IPS-NIHi7 (cell line): ENCODE data around the gene ARID3A.
"Not testable (repeated sequence)": the region's sequence is repeated elsewhere in the genome, so short reads cannot be mapped to it uniquely, and the experiment has no call there.

ENCODE experiments used
- DNase-seq: peaks from one replicate; pipeline ENCODE4 v3.0.0; 2012; ENCODE audit warnings: mixed read lengths; ENCODE audit errors: extremely low spot score

Gene ARID3A, protein sequence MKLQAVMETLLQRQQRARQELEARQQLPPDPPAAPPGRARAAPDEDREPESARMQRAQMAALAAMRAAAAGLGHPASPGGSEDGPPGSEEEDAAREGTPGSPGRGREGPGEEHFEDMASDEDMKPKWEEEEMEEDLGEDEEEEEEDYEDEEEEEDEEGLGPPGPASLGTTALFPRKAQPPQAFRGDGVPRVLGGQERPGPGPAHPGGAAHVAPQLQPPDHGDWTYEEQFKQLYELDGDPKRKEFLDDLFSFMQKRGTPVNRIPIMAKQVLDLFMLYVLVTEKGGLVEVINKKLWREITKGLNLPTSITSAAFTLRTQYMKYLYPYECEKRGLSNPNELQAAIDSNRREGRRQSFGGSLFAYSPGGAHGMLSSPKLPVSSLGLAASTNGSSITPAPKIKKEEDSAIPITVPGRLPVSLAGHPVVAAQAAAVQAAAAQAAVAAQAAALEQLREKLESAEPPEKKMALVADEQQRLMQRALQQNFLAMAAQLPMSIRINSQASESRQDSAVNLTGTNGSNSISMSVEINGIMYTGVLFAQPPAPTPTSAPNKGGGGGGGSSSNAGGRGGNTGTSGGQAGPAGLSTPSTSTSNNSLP

GRCh38 chr19:925526-926322 lies at the start of gene ARID3A:
ARID3A (plus strand) TSS chr19:926035; CDS start chr19:929529, 3,494 bp downstream.
- peak; percentile 85 for DNase-seq

- DNase-seq, result no peak
Observed at GRCh38 chr19:876089-876488, 49.7 kb upstream of the ARID3A start.

DNA sequence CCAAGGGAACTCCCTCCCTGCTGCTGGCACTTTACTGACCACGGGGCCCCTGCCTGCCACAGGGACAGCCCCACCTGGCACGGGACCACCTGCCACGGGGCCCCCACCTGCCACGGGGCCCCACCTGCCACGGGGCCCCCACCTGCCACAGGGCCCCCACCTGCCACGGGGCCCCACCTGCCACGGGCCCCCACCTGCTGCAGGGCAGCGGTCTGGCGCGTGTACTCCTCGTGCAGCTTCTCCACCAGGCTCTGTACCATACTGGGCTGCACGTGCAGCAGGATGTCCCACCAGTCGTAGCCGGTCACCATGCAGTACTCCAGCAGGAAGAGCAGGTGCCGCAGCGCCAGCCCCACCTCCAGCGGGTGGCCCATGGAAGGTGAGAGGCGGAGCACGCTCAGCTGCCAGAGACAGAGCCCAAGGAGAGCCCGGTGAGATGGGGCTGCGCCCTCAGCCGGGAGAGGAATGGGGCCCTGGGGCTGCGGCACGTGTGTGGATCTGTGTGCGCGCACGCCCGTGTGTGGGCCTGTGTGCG lies 49.0 kb upstream of the ARID3A start:
- no peak for DNase-seq

DNA sequence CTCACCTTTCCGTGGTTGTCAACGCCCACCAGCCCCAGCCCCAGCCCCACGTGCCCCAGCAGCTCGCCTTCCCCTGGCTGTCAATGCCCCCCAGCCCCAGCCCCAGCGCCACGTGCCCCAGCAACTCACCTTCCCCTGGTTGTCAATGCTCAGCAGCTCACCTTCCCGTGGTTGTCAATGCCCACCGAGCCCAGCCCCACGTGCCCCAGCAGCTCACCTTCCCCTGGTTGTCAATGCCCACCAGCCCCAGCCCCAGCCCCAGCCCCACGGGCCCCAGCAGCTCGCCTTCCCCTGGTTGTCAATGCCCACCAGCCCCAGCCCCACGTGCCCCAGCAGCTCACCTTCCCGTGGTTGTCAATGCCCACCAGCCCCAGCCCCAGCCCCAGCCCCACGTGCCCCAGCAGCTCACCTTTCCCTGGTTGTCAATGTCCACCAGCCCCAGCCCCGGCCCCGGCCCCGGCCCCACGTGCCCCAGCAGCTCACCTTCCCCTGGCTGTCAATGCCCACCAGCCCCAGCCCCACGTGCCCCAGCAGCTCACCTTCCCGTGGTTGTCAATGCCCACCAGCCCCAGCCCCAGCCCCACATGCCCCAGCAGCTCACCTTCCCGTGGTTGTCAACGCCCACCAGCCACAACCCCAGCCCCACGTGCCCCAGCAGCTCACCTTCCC lies 47.7 kb upstream of the ARID3A start:
- not testable (repeated sequence) for DNase-seq

DNA sequence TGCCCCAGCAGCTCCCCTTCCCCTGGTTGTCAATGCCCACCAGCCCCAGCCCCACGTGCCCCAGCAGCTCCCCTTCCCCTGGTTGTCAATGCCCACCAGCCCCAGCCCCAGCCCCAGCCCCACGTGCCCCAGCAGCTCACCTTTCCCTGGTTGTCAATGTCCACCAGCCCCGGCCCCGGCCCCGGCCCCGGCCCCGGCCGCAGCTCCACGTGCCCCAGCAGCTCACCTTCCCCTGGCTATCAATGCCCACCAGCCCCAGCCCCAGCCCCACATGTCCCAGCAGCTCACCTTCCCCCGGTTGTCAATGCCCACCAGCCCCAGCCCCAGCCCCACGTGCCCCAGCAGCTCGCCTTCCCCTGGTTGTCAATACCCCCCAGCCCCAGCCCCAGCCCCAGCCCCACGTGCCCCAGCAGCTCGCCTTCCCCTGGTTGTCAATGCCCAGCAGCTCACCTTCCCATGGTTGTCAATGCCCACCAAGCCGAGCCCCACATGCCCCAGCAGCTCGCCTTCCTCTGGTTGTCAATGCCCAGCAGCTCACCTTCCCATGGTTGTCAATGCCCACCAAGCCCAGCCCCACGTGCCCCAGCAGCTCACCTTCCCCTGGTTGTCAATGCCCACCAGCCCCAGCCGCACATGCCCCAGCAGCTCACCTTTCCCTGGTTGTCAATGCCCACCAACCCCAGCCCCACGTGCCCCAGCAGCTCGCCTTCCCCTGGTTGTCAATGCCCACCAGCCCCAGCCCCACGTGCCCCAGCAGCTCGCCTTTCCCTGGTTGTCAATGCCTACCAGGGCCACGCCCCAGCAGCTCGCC lies 46.9 kb upstream of the ARID3A start:
- DNase-seq, result not testable (repeated sequence)

DNA sequence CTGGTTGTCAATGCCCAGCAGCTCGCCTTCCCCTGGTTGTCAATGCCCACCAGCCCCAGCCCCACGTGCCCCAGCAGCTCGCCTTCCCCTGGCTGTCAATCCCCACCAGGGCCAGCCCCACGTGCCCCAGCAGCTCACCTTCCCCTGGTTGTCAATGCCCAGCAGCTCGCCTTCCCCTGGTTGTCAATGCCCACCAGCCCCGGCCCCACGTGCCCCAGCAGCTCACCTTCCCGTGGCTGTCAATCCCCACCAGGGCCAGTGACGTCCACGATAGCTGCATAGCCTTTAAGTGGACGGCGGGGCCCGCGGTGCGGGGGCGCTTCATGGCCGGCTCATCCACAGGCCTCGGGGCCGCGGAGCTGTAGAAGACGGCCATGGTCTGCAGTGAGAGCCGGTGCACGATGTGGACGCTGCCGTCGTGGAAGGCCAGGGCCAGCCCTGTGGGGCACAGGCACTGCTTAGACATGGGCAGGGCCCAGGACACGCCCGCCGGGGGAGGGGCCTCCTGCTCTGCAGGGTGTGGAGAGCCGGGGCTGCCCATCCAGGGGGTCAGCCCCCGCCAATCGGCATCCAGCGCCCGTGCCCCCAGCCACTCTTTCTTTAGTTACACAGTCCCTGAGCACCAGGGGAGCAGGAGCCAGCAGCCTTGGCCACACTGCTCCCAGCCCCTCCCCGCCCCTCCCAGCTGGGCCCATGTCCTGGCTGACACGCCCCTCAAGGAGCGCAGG lies 46.0 kb upstream of the ARID3A start:
- DNase-seq, result no peak

GRCh38 chr19:881385-882071 lies 44.3 kb upstream of the ARID3A start:
- DNase-seq, result no peak

- DNase-seq, result no peak
Observed at GRCh38 chr19:882871-883497, 42.9 kb upstream of the ARID3A start.

DNA sequence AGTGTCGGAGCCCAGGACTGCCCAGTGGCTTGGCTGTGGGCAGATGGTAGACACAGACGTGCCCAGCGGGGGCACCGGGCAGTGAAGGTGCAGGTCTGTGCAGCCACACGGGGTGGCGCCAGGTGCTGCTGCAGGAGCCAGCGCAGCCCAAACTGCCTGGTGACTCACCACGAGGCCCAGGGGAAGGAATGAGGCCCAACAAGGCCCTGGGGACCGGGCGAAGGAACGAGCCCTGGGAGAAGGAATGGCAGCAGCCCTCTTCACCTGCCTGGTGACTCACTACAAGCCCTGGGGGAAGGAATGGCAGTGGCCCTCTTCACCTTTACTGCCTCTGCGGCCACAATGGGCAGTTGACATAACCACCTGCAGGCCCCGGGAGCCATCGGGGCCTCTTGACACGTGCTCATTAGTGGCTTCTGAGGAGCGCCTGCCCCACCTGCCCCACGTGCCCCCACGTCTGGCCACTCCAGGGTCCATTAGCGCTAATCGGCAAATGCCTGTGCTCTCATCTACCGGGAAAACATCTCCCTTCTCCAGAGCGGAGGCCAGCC lies 42.1 kb upstream of the ARID3A start:
- DNase-seq, result peak; percentile 54

- DNase-seq, result no peak
Observed at GRCh38 chr19:884420-885211, 41.2 kb upstream of the ARID3A start.

DNA sequence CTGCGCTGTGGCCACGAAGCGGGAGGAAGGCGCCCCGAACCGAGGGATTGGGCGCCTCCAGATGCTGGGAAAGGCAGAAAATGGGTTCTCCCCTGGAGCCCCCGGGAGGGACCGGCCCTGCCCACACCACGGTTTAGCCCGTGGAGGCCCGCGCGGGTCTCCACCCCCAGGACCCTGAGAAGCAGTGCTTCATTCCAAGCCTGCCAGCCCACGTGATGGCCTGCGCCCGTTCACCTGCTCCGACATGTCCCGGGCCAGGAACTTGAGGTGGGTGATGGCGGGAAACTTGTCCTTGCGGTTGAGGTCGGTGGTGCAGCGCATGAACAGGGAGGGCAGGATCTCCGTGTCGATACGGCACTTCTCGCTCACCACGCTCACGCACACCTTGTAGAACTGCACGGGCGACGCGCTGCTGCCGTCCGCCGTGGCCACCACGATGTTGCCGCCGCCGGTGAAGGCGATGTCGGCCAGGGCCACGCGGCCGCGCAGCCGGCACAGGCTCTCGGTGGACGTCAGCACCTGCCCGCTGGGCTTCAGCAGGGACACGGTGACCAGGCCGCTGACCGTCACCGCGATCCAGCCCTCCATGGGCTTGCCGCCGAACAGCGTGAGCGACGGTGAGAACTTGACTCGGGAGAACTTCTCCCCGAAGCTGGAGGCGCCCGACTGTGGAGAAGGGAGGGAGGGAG lies 40.2 kb upstream of the ARID3A start:
- DNase-seq, result no peak

GRCh38 chr19:887072-887471 lies 38.8 kb upstream of the ARID3A start:
- no peak for DNase-seq

DNA sequence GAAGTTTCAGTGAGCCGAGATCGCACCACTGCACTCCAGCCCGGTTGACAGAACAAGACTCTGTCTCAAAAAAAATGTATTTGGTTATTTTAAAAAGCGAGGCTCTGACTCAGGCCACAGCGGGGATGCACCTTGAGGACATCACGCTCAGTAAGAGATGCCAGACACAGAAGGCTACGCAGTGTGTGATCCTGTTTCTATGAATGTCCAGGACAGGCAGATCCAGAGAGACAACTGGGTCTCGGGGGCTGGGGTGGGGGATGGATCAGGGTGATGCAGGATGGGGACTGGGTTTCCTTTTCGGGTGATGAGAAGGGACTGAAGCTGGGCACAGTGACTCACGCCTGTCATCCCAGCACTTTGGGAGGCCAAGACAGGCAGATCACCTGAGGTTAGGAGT lies 38.2 kb upstream of the ARID3A start:
- no peak for DNase-seq

GRCh38 chr19:888581-889385 lies 37.1 kb upstream of the ARID3A start:
- no peak for DNase-seq

DNA sequence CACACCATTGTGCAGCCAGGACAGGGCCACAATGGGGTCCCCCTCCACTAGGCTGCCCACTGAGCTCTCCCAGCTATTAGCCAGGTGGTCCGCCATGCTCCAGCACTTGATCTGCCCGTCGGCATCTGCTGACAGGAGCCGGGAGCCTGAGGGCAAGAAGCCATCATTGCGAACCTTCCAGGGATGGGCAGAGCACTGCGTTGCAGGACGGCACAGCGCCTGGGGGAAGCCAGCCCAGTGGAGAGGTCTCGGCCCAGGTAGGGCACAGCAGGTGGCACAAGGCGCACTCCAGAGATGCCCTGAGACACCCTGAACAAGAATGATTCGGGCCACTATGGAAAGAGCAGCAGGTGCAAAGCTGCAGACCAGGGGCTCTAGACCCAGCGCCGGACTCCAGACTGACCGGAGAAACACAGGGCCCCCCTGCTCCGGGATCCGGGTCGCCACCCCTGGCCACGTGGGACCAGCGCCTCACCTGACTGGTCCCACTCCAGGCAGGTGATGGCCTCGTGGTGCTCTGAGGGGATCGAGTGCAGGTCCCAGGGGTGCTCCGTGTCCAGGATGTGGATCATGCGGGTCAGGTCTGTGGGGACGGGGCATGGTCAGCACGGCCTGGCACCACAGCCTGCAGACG lies 36.1 kb upstream of the ARID3A start:
- DNase-seq, result no peak

DNA sequence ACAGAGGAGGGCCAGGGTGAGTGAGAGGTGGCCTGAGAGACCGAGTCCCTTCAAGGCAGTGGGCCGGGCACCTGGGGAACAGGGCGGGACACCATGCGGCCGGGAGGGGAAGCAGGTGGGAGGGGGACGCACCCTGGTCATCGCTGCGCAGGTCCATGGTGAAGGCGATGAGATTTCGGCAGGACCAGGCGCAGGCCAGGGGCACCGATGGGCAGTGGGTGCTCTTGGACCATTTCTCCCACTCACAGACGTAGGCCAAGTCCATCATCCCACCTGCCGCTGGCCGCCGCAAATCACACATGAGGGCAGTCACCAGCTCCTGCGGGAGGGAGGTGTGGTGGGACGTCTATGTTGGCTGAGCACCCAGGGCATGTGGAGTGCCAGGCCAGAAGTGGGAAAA lies 35.0 kb upstream of the ARID3A start:
- DNase-seq, result no peak
